Activated naive CD8-positive, alpha-beta T cell treated with anti-CD3 and anti-CD28 coated beads, Interleukin-2, amount 50 U/mL, for 16 hours (primary cell): ENCODE data around the gene SLC29A4.
"Not testable (repeated sequence)": the region's sequence is repeated elsewhere in the genome, so short reads cannot be mapped to it uniquely, and the experiment has no call there.

ENCODE experiments used
- DNase-seq: peaks from one replicate; pipeline ENCODE4 v3.0.0-alpha.2; 2020; ENCODE audit warnings: low read depth, low spot score

SLC29A4 gene

DNA sequence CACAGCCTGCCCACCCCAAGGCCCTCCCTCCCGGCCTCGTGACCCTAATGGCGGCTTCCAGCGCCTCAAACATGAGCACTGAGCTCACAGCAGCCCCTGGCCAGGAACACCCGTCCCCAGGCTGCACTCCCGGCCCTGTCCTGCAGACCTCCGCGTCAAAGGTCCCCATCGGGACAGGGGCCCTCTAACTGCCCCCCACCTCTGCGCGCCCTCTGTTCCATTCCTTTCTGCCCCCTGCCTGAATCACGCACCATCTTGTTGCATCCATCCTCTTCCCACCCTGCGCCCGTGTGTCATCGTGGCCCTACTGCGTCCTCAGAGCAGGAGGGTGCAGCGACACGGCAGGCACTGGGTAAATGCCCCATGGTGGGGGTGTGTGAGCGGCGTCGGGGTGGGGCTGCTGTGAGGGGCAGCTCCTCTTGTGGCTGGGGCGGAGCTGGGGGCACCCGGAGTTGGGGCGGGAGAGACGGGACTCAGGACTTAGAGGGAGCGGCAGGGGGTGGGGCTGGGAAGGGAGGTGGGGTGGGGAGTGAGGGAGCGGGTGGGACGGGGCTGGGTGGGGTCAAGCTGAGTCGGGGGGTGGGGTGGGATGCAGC lies 13.4 kb downstream of the SLC29A4 start:
- no peak for DNase-seq

GRCh38 chr7:5296611-5297226 lies 14.0 kb downstream of the SLC29A4 start:
- peak; percentile 10 for DNase-seq

GRCh38 chr7:5300366-5300765 lies 17.6 kb downstream of the SLC29A4 start:
- DNase-seq, result no peak

DNA sequence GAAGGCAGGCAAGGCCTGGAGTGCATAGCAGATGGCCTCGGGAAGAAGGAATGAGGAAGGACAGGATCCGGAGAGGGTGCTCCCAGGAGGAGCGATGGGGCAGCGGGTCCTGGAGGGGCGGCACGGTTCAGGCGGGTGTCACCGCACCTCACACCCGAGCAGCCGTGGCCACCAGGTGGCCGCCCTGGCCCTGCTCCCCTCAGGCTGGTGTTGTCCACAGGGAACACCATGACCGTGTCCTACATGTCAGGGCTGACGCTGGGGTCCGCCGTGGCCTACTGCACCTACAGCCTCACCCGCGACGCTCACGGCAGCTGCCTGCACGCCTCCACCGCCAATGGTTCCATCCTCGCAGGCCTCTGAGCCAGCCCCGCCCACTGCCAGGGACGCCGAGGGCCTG lies 19.8 kb downstream of the SLC29A4 start:
- no peak for DNase-seq

- no peak for DNase-seq
Observed at GRCh38 chr7:5303061-5303460, 20.3 kb downstream of the SLC29A4 start.

- no peak for DNase-seq
Observed at GRCh38 chr7:5303591-5304505, 21.1 kb downstream of the SLC29A4 start.

- not testable (repeated sequence) for DNase-seq
Observed at GRCh38 chr7:5305050-5305449, 22.3 kb downstream of the SLC29A4 start.

- not testable (repeated sequence) for DNase-seq
Observed at GRCh38 chr7:5307221-5308142, 24.7 kb downstream of the SLC29A4 start.

DNA sequence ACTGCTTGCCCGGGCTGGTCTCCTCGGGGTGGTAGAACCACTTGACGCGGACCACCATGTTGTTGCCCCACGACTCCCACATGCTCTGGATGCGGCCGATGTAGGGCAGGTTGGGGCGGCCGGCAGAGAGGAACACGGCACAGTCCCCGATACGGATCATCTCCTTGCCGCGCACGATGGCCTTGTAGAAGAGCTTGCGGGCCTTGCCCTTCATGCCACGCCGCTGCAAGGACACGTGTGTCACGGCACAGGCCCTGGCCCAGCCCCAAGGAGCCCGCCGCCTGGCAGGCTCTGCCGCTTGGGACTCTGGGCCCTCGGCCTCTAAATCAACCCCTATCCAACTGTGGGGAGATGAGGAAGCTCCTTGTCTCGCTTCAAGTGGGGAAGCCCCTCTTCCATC lies 26.4 kb downstream of the SLC29A4 start:
- no peak for DNase-seq

GRCh38 chr7:5310822-5311405 lies 28.2 kb downstream of the SLC29A4 start:
- DNase-seq, result no peak

DNA sequence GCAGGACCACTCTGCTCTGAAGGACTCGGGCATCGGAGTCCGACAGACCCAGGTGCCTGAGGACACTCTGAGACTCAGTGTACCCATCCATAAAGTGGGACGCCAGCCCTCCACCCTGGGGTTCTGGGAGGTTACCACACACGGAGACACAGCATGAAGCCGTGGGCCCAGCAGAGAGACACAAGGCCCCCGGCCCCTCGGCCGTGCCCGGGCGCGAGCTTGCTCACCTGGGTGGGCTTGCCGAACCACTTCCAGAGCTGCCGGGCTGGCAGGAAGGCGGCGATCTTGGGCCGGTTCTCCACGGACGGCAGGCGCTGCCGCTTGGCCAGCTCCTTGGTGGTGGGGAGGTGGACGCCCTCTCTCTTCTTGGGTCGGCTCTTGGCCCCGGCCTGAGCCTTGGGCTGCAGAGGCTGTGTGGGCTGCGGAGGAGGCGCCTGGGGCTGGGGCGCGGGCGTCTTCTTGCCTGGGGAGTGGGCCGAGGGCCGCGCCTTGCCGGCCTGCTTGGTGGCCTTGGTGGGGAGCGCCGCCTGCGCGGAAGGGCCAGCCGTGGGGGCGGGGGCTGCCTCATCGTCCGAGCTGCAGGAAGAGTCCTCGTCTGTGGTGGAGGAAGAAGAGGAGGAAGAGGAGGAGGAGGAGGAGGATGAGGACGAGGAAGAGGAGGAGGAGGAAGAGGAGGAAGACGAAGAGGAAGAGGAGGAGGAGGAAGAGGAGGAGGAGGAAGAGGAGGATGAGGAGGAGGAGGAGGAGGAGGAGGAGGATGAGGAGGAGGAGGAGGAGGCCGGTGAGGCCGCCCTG lies 29.7 kb downstream of the SLC29A4 start:
- DNase-seq, result not testable (repeated sequence)

DNA sequence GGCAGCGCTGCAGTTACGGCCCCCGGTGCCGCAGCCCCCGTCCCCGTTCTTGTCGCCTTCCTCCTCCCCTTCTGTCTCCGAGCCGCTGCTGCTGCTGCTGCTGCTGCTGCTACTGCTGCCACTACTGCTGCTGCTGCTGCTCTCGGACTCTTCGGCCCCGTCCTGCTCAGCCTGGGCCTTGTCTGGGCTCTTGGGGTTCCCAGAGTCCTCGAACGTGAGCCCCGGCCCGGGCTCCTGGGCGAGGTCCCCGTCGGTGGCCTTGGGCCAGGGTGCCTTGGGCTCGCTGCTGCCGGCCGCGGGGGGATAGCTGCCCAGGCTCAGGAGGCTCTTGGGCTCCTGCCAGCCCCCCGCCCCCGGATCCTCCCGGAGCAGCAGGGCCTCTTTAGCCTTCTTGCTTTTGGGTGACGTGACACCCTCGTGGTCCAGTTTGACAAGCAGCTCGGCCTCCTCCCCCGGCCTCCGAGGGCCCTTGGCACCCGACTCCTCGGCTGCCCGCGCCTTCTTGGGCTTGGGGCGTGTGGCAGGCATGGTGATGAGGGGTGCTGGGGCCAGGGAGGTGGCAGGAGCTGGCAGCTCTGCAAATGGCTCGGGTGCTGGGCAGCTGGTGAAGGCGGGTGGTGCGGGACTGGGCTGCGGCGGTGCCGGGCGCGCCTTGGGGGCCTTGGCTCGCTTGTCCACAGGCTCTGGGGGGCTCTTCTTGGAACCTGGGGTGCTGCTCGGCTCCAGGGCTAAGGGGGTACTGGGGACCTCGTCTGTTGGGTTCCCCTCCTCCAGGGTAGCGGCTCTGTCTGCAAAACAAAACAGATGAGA lies 30.5 kb downstream of the SLC29A4 start:
- DNase-seq, result not testable (repeated sequence)

- DNase-seq, result no peak
Observed at GRCh38 chr7:5314864-5315263, 32.1 kb downstream of the SLC29A4 start.

- no peak for DNase-seq
Observed at GRCh38 chr7:5315761-5316160, 33.0 kb downstream of the SLC29A4 start.

GRCh38 chr7:5318613-5319012 lies 35.9 kb downstream of the SLC29A4 start:
- not testable (repeated sequence) for DNase-seq

GRCh38 chr7:5320391-5320790 lies 37.6 kb downstream of the SLC29A4 start:
- DNase-seq, result no peak

GRCh38 chr7:5320802-5321396 lies 38.2 kb downstream of the SLC29A4 start:
- no peak for DNase-seq

DNA sequence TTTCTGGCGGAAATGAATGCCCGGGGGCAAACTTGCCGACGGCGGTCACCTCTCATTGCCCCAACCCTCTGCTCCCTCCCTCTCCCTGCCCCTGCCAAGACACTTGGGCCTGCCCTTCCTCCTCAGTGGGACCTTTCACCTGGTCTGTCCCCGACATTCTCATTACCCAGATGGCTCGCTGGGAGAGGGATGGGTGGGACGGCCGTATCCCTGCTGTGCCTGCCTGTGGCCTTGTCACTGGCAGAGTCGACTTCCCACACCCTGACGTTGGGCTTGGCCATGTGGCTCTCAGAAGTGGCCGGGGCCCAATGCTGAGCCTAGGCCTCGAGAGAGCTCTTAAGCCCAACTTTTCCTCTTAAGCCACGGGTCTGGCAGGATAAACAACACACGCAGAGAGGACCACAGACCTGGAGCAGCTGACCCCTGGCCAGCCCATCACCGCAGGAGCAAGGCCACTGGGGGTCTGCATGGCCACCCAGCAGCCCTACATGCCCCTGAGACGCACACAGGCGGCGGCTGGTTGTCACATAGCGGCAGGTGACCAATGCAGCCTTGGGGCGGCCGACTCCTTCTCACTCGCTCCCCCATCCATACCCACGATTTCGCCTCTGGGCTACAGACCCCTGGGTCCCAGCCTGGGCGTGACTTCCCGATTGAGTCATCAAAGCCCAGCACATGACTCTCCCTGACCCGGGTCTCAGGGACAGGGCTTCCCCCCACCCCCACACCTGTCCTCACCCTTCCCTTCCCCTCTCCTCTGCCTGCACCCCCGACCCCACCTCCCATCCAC lies 40.1 kb downstream of the SLC29A4 start:
- no peak for DNase-seq
